ENCODE data around the gene FHIT.

FHIT gene

GRCh38 chr3:60413551-60413950, 837.7 kb downstream of the FHIT start:
- DNase-seq = no peak
- TF ChIP-seq POLR2A (IDR thresholded peaks at IDR 0.05; ENCODE audit: low read length) (no peak), GATA1 (IDR thresholded peaks at IDR 0.05; ENCODE audit: low read depth, low read length) (no peak)

GRCh38 chr3:60403866-60404265, 847.4 kb downstream of the FHIT start:
- TF ChIP-seq POLR2A (IDR thresholded peaks at IDR 0.05; ENCODE audit: low read length) (no peak), GATA1 (IDR thresholded peaks at IDR 0.05; ENCODE audit: low read depth, low read length) (no peak)
- no peak for DNase-seq

- no peak for TF ChIP-seq GATA1 (IDR thresholded peaks at IDR 0.05; ENCODE audit: low read depth, low read length)
- no peak for TF ChIP-seq POLR2A (IDR thresholded peaks at IDR 0.05; ENCODE audit: low read length)
- no peak for DNase-seq
These were observed 848.3 kb downstream of the FHIT start for GRCh38 chr3:60402931-60403330.

- TF ChIP-seq GATA1 (IDR thresholded peaks at IDR 0.05; ENCODE audit: low read depth, low read length) = no peak
- TF ChIP-seq POLR2A (IDR thresholded peaks at IDR 0.05; ENCODE audit: low read length) = no peak
- DNase-seq = no peak
These were observed 851.1 kb downstream of the FHIT start for GRCh38 chr3:60399861-60400845.

GRCh38 chr3:60399292-60399691, 852.0 kb downstream of the FHIT start:
- no peak for DNase-seq
- TF ChIP-seq POLR2A (IDR thresholded peaks at IDR 0.05; ENCODE audit: low read length) = no peak
- no peak for TF ChIP-seq GATA1 (IDR thresholded peaks at IDR 0.05; ENCODE audit: low read depth, low read length)

DNA sequence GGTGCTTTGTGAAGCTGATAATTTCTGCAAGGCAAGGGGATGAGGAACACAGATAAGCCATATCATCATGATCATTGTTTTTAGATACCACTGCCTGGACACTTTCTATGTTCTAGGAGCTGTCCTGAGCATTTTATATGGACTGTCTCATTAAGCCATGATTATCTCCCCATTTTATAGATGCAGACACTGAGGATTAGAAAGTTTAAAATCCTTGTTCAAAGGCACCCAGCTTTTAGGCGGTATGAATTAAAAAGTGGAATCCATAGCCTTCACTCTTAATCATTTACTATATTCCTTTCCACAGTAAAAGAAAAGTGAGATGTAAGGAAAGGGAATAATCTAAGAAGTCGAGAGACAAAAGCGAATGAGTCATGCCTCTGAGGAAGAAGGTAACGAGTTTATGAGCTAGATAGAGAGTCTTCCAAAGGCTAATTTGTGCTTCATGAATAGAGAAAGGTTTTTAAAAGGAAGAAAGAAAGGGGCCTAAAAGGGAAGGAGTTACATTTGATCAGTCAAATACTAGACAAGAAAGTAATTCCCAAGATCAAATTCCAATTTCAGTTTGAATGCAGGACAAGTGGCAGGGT, 856.0 kb downstream of the FHIT start:
- no peak for TF ChIP-seq POLR2A (IDR thresholded peaks at IDR 0.05; ENCODE audit: low read length)
- DNase-seq = peak in 1 of 2 experiments; percentile 34

- TF ChIP-seq POLR2A (IDR thresholded peaks at IDR 0.05; ENCODE audit: low read length) (no peak), GATA1 (IDR thresholded peaks at IDR 0.05; ENCODE audit: low read depth, low read length) (no peak)
- DNase-seq = no peak
These were observed 857.3 kb downstream of the FHIT start for GRCh38 chr3:60393946-60394345.

GRCh38 chr3:60392501-60392900, 858.8 kb downstream of the FHIT start:
- DNase-seq = no peak
- no peak for TF ChIP-seq GATA1 (IDR thresholded peaks at IDR 0.05; ENCODE audit: low read depth, low read length)
- no peak for TF ChIP-seq POLR2A (IDR thresholded peaks at IDR 0.05; ENCODE audit: low read length)

GRCh38 chr3:60391292-60391691, 860.0 kb downstream of the FHIT start:
- TF ChIP-seq POLR2A (IDR thresholded peaks at IDR 0.05; ENCODE audit: low read length) (no peak), GATA1 (IDR thresholded peaks at IDR 0.05; ENCODE audit: low read depth, low read length) (no peak)
- no peak for DNase-seq

- TF ChIP-seq POLR2A (IDR thresholded peaks at IDR 0.05; ENCODE audit: low read length) (no peak), GATA1 (IDR thresholded peaks at IDR 0.05; ENCODE audit: low read depth, low read length) (no peak)
- DNase-seq = no peak
These were observed 862.5 kb downstream of the FHIT start for GRCh38 chr3:60388731-60389130.

GRCh38 chr3:60386306-60386705, 864.9 kb downstream of the FHIT start:
- TF ChIP-seq POLR2A (IDR thresholded peaks at IDR 0.05; ENCODE audit: low read length) (no peak), GATA1 (IDR thresholded peaks at IDR 0.05; ENCODE audit: low read depth, low read length) (no peak)
- DNase-seq = no peak

DNA sequence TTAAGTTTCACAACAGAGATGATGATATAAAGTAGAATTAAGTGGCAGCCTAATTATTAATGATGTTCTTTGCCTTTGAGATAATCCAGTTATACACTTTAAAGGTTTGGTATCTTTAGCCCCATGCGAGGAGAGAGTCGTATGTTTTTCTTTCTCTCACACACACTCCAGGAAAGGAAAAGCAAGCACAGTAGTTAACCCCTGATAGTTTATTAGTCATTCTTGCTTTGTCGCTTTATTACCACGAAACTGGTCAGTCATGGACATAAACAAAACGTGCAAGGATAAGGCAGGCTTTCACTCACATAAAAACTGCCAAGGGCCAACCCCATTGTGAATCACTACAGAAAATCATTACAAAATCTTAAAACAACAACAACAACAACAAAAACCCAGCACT, 866.9 kb downstream of the FHIT start:
- TF ChIP-seq GATA1 (IDR thresholded peaks at IDR 0.05; ENCODE audit: low read depth, low read length) (no peak), POLR2A (IDR thresholded peaks at IDR 0.05; ENCODE audit: low read length) (no peak)
- DNase-seq = no peak

DNA sequence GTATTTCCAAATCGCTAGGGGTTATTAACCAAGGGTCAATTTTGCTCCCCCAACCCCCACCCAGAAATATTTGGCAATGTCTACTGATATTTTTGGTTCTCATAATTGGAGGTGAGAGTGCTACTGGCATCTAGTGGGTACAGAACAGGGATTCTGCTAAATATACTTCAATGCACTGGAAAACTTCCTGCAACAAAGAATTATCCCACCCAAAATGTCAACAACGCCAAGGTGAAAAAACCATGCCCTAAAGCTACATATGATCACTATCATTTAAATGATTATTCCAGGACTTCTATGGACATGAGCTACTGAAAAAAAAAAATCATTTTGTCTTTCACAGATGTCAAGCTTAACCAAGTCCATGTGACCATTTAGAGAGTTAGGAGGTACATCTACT, 867.9 kb downstream of the FHIT start:
- no peak for TF ChIP-seq POLR2A (IDR thresholded peaks at IDR 0.05; ENCODE audit: low read length)
- TF ChIP-seq GATA1 (IDR thresholded peaks at IDR 0.05; ENCODE audit: low read depth, low read length) = no peak
- no peak for DNase-seq

DNA sequence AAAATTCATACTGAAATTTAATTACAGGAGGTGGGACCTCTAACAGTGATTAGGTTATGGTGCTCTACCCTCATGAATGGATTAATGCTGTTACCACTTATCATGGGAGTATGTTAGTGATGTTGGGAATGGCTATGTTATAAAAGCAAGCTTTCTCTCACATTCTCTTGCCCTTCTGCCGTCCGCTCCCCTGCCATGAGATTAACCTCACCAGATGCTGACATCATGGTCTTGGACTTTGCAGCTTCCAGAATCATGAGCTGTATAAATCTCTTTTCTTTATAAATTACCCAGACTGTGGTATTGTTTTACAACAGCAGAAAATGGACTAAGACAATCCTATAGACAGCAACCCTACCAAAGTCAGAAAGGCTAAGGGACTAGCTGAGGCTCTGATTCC, 884.8 kb downstream of the FHIT start:
- TF ChIP-seq POLR2A (IDR thresholded peaks at IDR 0.05; ENCODE audit: low read length) (no peak), GATA1 (IDR thresholded peaks at IDR 0.05; ENCODE audit: low read depth, low read length) (no peak)
- DNase-seq = no peak

- DNase-seq = no peak
- TF ChIP-seq POLR2A (IDR thresholded peaks at IDR 0.05; ENCODE audit: low read length) (no peak), GATA1 (IDR thresholded peaks at IDR 0.05; ENCODE audit: low read depth, low read length) (no peak)
These were observed 885.9 kb downstream of the FHIT start for GRCh38 chr3:60365360-60365759.

All from erythroblast (primary cell).